ENCODE data around the gene WRNIP1. TPM values are rescaled to one million over a fixed set of nuclear protein-coding genes. Genes with fewer than 3 reads are reported as not detected.

Gene WRNIP1
- total and polyA plus RNA-seq, 4 donors = 35.9 to 78.0 (median 67.1) TPM

GRCh38 chr6:2823104-2823850, 58.1 kb downstream of the WRNIP1 start:
- Histone ChIP-seq H3K36me3 (ENCODE audit: control insufficient read depth, insufficient read depth, low read length) (no peaks in the 10 kb centered on the region), H3K4me3 (ENCODE audit: low read depth, low read length) (no peak overlapping the region), H3K9me3 (ENCODE audit: control insufficient read depth, insufficient read depth, low read length) (no peaks in the 10 kb centered on the region), H3K27me3 (ENCODE audit: control insufficient read depth, insufficient read depth, low read length) (no peaks in the 10 kb centered on the region), H3K27ac (ENCODE audit: low read depth, low read length) (no peak overlapping the region), H3K4me1 (ENCODE audit: control insufficient read depth, insufficient read depth, low read length) (no peaks in the 10 kb centered on the region)
- no peak for DNase-seq (ENCODE audit: low read depth in 4 of 6, low spot score in 6 of 6)
- 85% methylated on average over 1 of the region's 7 CpGs for WGBS (ENCODE audit: insufficient coverage)

GRCh38 chr6:2826131-2826530, 60.9 kb downstream of the WRNIP1 start:
- no CpG with 5 or more reads among the region's 2 CpGs for WGBS (ENCODE audit: insufficient coverage)
- H3K36me3 ChIP-seq (ENCODE audit: control insufficient read depth, insufficient read depth, low read length) = no peaks in the 10 kb centered on the region
- no peak overlapping the region for H3K4me3 ChIP-seq (ENCODE audit: low read depth, low read length)
- H3K27ac ChIP-seq (ENCODE audit: low read depth, low read length) = no peak overlapping the region
- no peaks in the 10 kb centered on the region for H3K9me3 ChIP-seq (ENCODE audit: control insufficient read depth, insufficient read depth, low read length)
- H3K4me1 ChIP-seq (ENCODE audit: control insufficient read depth, insufficient read depth, low read length) = no peaks in the 10 kb centered on the region
- no peak for DNase-seq (ENCODE audit: low read depth in 4 of 6, low spot score in 6 of 6)
- H3K27me3 ChIP-seq (ENCODE audit: control insufficient read depth, insufficient read depth, low read length) = no peaks in the 10 kb centered on the region

- Histone ChIP-seq H3K4me3 (ENCODE audit: low read depth, low read length) (no peak overlapping the region), H3K27ac (ENCODE audit: low read depth, low read length) (no peak overlapping the region), H3K27me3 (ENCODE audit: control insufficient read depth, insufficient read depth, low read length) (no peaks in the 10 kb centered on the region), H3K36me3 (ENCODE audit: control insufficient read depth, insufficient read depth, low read length) (no peaks in the 10 kb centered on the region), H3K4me1 (ENCODE audit: control insufficient read depth, insufficient read depth, low read length) (no peaks in the 10 kb centered on the region), H3K9me3 (ENCODE audit: control insufficient read depth, insufficient read depth, low read length) (no peaks in the 10 kb centered on the region)
- DNase-seq (ENCODE audit: low read depth in 4 of 6, low spot score in 6 of 6) = peak in 2 of 6 donors; percentile 23 to 43
- WGBS (ENCODE audit: insufficient coverage) = 91% methylated on average over 4 of the region's 6 CpGs
Observed at GRCh38 chr6:2827142-2827541, 61.9 kb downstream of the WRNIP1 start.

- H3K9me3 ChIP-seq (ENCODE audit: control insufficient read depth, insufficient read depth, low read length) = no peaks in the 10 kb centered on the region
- H3K27me3 ChIP-seq (ENCODE audit: control insufficient read depth, insufficient read depth, low read length) = no peaks in the 10 kb centered on the region
- DNase-seq (ENCODE audit: low read depth in 4 of 6, low spot score in 6 of 6) = no peak
- H3K4me3 ChIP-seq (ENCODE audit: low read depth, low read length) = no peak overlapping the region
- WGBS (ENCODE audit: insufficient coverage) = 100% methylated on average over 2 of the region's 4 CpGs
- H3K27ac ChIP-seq (ENCODE audit: low read depth, low read length) = no peak overlapping the region
- no peaks in the 10 kb centered on the region for H3K36me3 ChIP-seq (ENCODE audit: control insufficient read depth, insufficient read depth, low read length)
- H3K4me1 ChIP-seq (ENCODE audit: control insufficient read depth, insufficient read depth, low read length) = no peaks in the 10 kb centered on the region
Observed at GRCh38 chr6:2828629-2829028, 63.4 kb downstream of the WRNIP1 start.

- no peak overlapping the region for H3K4me3 ChIP-seq (ENCODE audit: low read depth, low read length)
- no peaks in the 10 kb centered on the region for H3K36me3 ChIP-seq (ENCODE audit: control insufficient read depth, insufficient read depth, low read length)
- no CpG with 5 or more reads among the region's 2 CpGs for WGBS (ENCODE audit: insufficient coverage)
- no peaks in the 10 kb centered on the region for H3K27me3 ChIP-seq (ENCODE audit: control insufficient read depth, insufficient read depth, low read length)
- H3K9me3 ChIP-seq (ENCODE audit: control insufficient read depth, insufficient read depth, low read length) = no peaks in the 10 kb centered on the region
- DNase-seq (ENCODE audit: low read depth in 4 of 6, low spot score in 6 of 6) = no peak
- H3K27ac ChIP-seq (ENCODE audit: low read depth, low read length) = no peak overlapping the region
- H3K4me1 ChIP-seq (ENCODE audit: control insufficient read depth, insufficient read depth, low read length) = no peaks in the 10 kb centered on the region
Observed at GRCh38 chr6:2829253-2829652, 64.1 kb downstream of the WRNIP1 start.

- WGBS (ENCODE audit: insufficient coverage) = no CpG with 5 or more reads among the region's 3 CpGs
- Histone ChIP-seq H3K9me3 (ENCODE audit: control insufficient read depth, insufficient read depth, low read length) (no peaks in the 10 kb centered on the region), H3K4me1 (ENCODE audit: control insufficient read depth, insufficient read depth, low read length) (no peaks in the 10 kb centered on the region), H3K4me3 (ENCODE audit: low read depth, low read length) (no peak overlapping the region), H3K27ac (ENCODE audit: low read depth, low read length) (no peak overlapping the region), H3K36me3 (ENCODE audit: control insufficient read depth, insufficient read depth, low read length) (no peaks in the 10 kb centered on the region), H3K27me3 (ENCODE audit: control insufficient read depth, insufficient read depth, low read length) (no peaks in the 10 kb centered on the region)
- DNase-seq (ENCODE audit: low read depth in 4 of 6, low spot score in 6 of 6) = no peak
Observed at GRCh38 chr6:2830183-2830582, 65.0 kb downstream of the WRNIP1 start.

- H3K4me3 ChIP-seq (ENCODE audit: low read depth, low read length) = no peak overlapping the region
- DNase-seq (ENCODE audit: low read depth in 4 of 6, low spot score in 6 of 6) = no peak
- H3K9me3 ChIP-seq (ENCODE audit: control insufficient read depth, insufficient read depth, low read length) = no peaks in the 10 kb centered on the region
- H3K27me3 ChIP-seq (ENCODE audit: control insufficient read depth, insufficient read depth, low read length) = no peaks in the 10 kb centered on the region
- no peaks in the 10 kb centered on the region for H3K36me3 ChIP-seq (ENCODE audit: control insufficient read depth, insufficient read depth, low read length)
- WGBS (ENCODE audit: insufficient coverage) = 93% methylated on average over 1 of the region's 2 CpGs
- no peaks in the 10 kb centered on the region for H3K4me1 ChIP-seq (ENCODE audit: control insufficient read depth, insufficient read depth, low read length)
- H3K27ac ChIP-seq (ENCODE audit: low read depth, low read length) = no peak overlapping the region
Observed at GRCh38 chr6:2831392-2831791, 66.2 kb downstream of the WRNIP1 start.

- no peaks in the 10 kb centered on the region for H3K4me1 ChIP-seq (ENCODE audit: control insufficient read depth, insufficient read depth, low read length)
- H3K4me3 ChIP-seq (ENCODE audit: low read depth, low read length) = no peak overlapping the region
- no peaks in the 10 kb centered on the region for H3K9me3 ChIP-seq (ENCODE audit: control insufficient read depth, insufficient read depth, low read length)
- no peaks in the 10 kb centered on the region for H3K27me3 ChIP-seq (ENCODE audit: control insufficient read depth, insufficient read depth, low read length)
- no peaks in the 10 kb centered on the region for H3K36me3 ChIP-seq (ENCODE audit: control insufficient read depth, insufficient read depth, low read length)
- no peak for DNase-seq (ENCODE audit: low read depth in 4 of 6, low spot score in 6 of 6)
- no peak overlapping the region for H3K27ac ChIP-seq (ENCODE audit: low read depth, low read length)
Observed at GRCh38 chr6:2834262-2834661, 69.1 kb downstream of the WRNIP1 start.

Other genes starting within 250 kb of the WRNIP1 start
- gene MYLK4, start 14.5 kb upstream of the WRNIP1 start, total RNA-seq = 1 to 10 TPM; 3.6 to 3.8 TPM
- 1 to 10 TPM; 1.4 TPM for gene MYLK4, start 14.5 kb upstream of the WRNIP1 start, polyA plus RNA-seq (ENCODE audit: insufficient read length in 2 of 2)
- gene SERPINB1, start 76.5 kb downstream of the WRNIP1 start, total RNA-seq = 10 to 100 TPM; 17.0 to 23.4 TPM
- gene SERPINB1, start 76.5 kb downstream of the WRNIP1 start, polyA plus RNA-seq (ENCODE audit: insufficient read length in 2 of 2) = 10 to 100 TPM; 12.0 to 14.0 TPM
- 10 to 100 TPM in 1 of 2 donors, 1 to 10 TPM in 1; 8.2 to 24.4 TPM for gene SERPINB9, start 137.9 kb downstream of the WRNIP1 start, total RNA-seq
- gene SERPINB9, start 137.9 kb downstream of the WRNIP1 start, polyA plus RNA-seq (ENCODE audit: insufficient read length in 2 of 2) = 10 to 100 TPM; 19.2 to 20.6 TPM
- 10 to 100 TPM; 43.1 to 72.0 TPM for gene SERPINB6, start 206.2 kb downstream of the WRNIP1 start, total RNA-seq
- 10 to 100 TPM; 81.6 to 82.5 TPM for gene SERPINB6, start 206.2 kb downstream of the WRNIP1 start, polyA plus RNA-seq (ENCODE audit: insufficient read length in 2 of 2)
- 10 to 100 TPM; 12.2 to 40.5 TPM for gene NQO2, start 234.5 kb downstream of the WRNIP1 start, total RNA-seq
- gene NQO2, start 234.5 kb downstream of the WRNIP1 start, polyA plus RNA-seq (ENCODE audit: insufficient read length in 2 of 2) = 10 to 100 TPM; 45.2 to 63.0 TPM